ENCODE measurements around the gene NUAK1. TPM values are rescaled to one million over a fixed set of nuclear protein-coding genes. Genes with fewer than 3 reads are reported as not detected.

The NUAK1 gene
- total RNA-seq, 1 experiment from 2014 or later, result 7.4 TPM

GRCh38 chr12:106070611-106071010 lies 68.1 kb downstream of the NUAK1 start:
- no peak overlapping the region for H3K4me3 ChIP-seq (replicated peaks in 1 of 2; ENCODE audit: low read depth in 1 of 2, low read length in 2 of 2)
- H3K4me1 ChIP-seq (ENCODE audit: control insufficient read depth in 1 of 2, insufficient read depth in 2 of 2, low read length in 2 of 2), result no peaks in the 10 kb centered on the region
- no peak overlapping the region for H3K27ac ChIP-seq (ENCODE audit: low read depth, low read length)
- CTCF ChIA-PET, result no interaction called here
- no peak overlapping the region for H3K9ac ChIP-seq (ENCODE audit: low read length)
- H3K79me2 ChIP-seq (ENCODE audit: insufficient read depth, low read length), result no peaks in the 10 kb centered on the region
- intact Hi-C loops (cut with micrococcal nuclease), result no loop called here
- no peaks in the 10 kb centered on the region for H3K9me2 ChIP-seq (ENCODE audit: insufficient read depth)
- POLR2A ChIA-PET, result no interaction called here
- H4K20me1 ChIP-seq (ENCODE audit: insufficient read depth), result no peaks in the 10 kb centered on the region
- no peaks in the 10 kb centered on the region; a peak in 1 of 4 replicates for H3K36me3 ChIP-seq (ENCODE audit: control insufficient read depth in 1 of 2, insufficient read depth in 2 of 2, low read length in 2 of 2)
- no peaks in the 10 kb centered on the region for H3K27me3 ChIP-seq (ENCODE audit: insufficient read depth, low read length)
- no peak overlapping the region for H2AFZ ChIP-seq (ENCODE audit: low read depth, low read length, poor library complexity, severe bottlenecking)
- no peak for TF ChIP-seq CBX3 (IDR thresholded peaks at IDR 0.05; ENCODE audit: low read depth)
- no peak for TF ChIP-seq ELF1 (IDR thresholded peaks at IDR 0.05; ENCODE audit: borderline replicate concordance, low read depth)
- TF ChIP-seq CEBPB (IDR thresholded peaks at IDR 0.05; ENCODE audit: low read depth), result no peak
- no peak for TF ChIP-seq EZH2 (IDR thresholded peaks at IDR 0.05)
- TF ChIP-seq ATF3 (IDR thresholded peaks at IDR 0.05), result no peak
- no peak for TF ChIP-seq YY1 (IDR thresholded peaks at IDR 0.05; ENCODE audit: extremely low read depth, insufficient replicate concordance, low read depth, low read length)
- no peak for TF ChIP-seq TCF7L2 (IDR thresholded peaks at IDR 0.05; ENCODE audit: borderline replicate concordance, extremely low read depth, insufficient read depth, insufficient read length)
- no peak for TF ChIP-seq SP1 (IDR thresholded peaks at IDR 0.05; ENCODE audit: low read depth)
- no peak for TF ChIP-seq FOSL1 (IDR thresholded peaks at IDR 0.05; ENCODE audit: low read depth)
- TF ChIP-seq ZFX (IDR thresholded peaks at IDR 0.05), result no peak
- TF ChIP-seq RAD21 (IDR thresholded peaks at IDR 0.05; ENCODE audit: low read depth), result no peak
- TF ChIP-seq EZH2phosphoT487 (IDR thresholded peaks at IDR 0.05; ENCODE audit: borderline replicate concordance), result no peak
- TF ChIP-seq SRF (IDR thresholded peaks at IDR 0.05; ENCODE audit: low read depth), result no peak
- no peak for TF ChIP-seq ZBTB33 (IDR thresholded peaks at IDR 0.05; ENCODE audit: extremely low read depth, insufficient replicate concordance, low read length)
- TF ChIP-seq ZNF274 (IDR thresholded peaks at IDR 0.05; ENCODE audit: low read depth, low read length), result no peak
- no peak for TF ChIP-seq POLR2A (IDR thresholded peaks at IDR 0.05; ENCODE audit: borderline replicate concordance, extremely low read depth, insufficient read depth, insufficient read length)
- no peak for TF ChIP-seq MAX (IDR thresholded peaks at IDR 0.05)
- no peak for TF ChIP-seq JUND (IDR thresholded peaks at IDR 0.05)
- no peak for TF ChIP-seq REST (IDR thresholded peaks at IDR 0.05; ENCODE audit: low read depth)
- TF ChIP-seq POLR2AphosphoS5 (IDR thresholded peaks at IDR 0.05; ENCODE audit: low read depth, low read length), result no peak
- DNase-seq (ENCODE audit: low read depth, low spot score) (no peak), ATAC-seq (no peak)
- BruUV-seq (replicated peaks), result no TSS peak
- H3K9me3 ChIP-seq (ENCODE audit: control insufficient read depth in 1 of 2, insufficient read depth in 1 of 2, low read depth in 1 of 2, low read length in 2 of 2), result no peaks in the 10 kb centered on the region
- no peak overlapping the region for H3K4me2 ChIP-seq (ENCODE audit: low read length)
- RAD21 ChIA-PET (ENCODE audit: low non-redundant PET in 1 of 2, low total read pairs in 2 of 2, uncharacterized antibody in 2 of 2, unreplicated experiment in 2 of 2), result no interaction called here

Measured in HCT116 (cell line).